GM10266 (cell line): ENCODE data around the gene PRDM16.

Source experiments
- DNase-seq: peaks from one replicate; pipeline ENCODE4 v3.0.0; 2012; ENCODE audit errors: extremely low spot score
- CTCF ChIP-seq: IDR thresholded peaks from 2 replicates; pipeline ENCODE4 v1.5.1; 2012; ENCODE audit warnings: mild to moderate bottlenecking, low read depth; ENCODE audit not compliant: control insufficient read depth, insufficient read depth; ENCODE audit errors: missing control alignments

PRDM16 gene

GRCh38 chr1:3024019-3024418, 45.0 kb upstream of the PRDM16 start:
- no peak for TF ChIP-seq CTCF
- DNase-seq: no peak

GRCh38 chr1:3024588-3024987, 44.4 kb upstream of the PRDM16 start:
- no peak for TF ChIP-seq CTCF
- no peak for DNase-seq

GRCh38 chr1:3026124-3026523, 42.9 kb upstream of the PRDM16 start:
- DNase-seq: no peak
- no peak for TF ChIP-seq CTCF

- no peak for DNase-seq
- TF ChIP-seq CTCF: no peak
Measured at GRCh38 chr1:3026581-3027391, 42.2 kb upstream of the PRDM16 start.

- TF ChIP-seq CTCF: no peak
- DNase-seq: no peak
Measured at GRCh38 chr1:3027611-3028371, 41.2 kb upstream of the PRDM16 start.

- TF ChIP-seq CTCF: no peak
- DNase-seq: no peak
Measured at GRCh38 chr1:3028531-3029282, 40.3 kb upstream of the PRDM16 start.
